Stimulated activated CD4-positive, alpha-beta T cell treated with anti-CD3 and anti-CD28 coated beads, Interleukin-12 subunit alpha, Interleukin-12 subunit beta, amount 100 ng/mL, for 48 hours (primary cell): ENCODE data around the gene SOX9.

Source experiments
- DNase-seq, 3 donors: peaks; one replicate each; pipeline ENCODE4 v3.0.0-alpha.2; 2020; ENCODE audit warnings: low read depth in 2 of 3, low spot score in 1 of 3

Gene SOX9

DNA sequence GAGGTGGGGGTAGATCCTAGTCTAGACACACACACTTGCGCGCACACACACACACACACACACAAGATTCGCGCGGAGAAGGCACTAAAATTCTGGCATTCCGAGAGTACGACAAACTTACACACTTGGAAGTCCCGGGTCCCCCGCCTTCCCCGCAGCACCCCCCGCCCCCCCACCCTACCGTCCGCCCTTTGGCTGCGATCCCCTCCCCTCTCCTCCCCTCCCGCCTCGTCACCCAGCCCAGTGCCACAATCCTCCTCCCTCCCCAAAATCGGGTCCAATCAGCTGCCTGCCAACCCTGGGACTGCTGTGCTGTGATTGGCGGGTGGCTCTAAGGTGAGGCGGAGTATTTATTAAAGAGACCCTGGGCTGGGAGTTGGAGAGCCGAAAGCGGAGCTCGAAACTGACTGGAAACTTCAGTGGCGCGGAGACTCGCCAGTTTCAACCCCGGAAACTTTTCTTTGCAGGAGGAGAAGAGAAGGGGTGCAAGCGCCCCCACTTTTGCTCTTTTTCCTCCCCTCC is at the start of gene SOX9:
Gene SOX9 (plus strand): TSS at position 379 of the 522 bp plus-strand sequence. CDS start 372 bp downstream, outside the sequence.
- no peak for DNase-seq

DNA sequence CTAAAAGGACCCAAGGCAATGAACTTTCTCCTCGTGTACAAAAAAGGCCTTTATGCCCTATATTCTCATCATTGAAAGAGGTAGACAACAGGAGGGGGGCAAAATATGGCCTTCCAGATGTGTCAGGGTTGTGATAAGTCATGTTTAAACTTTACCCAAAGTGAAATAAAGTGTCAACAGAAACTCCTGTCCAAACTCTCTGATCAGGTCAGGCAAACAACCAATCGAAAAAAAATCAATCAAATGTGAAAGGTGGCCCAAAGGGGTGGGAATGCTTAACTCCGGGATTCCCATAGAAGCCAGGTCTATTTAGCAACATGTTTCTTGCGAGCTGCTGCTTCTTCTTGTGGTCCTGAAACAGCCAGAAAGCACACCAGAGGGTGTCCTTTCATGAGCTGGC is 49.5 kb upstream of the SOX9 start:
- DNase-seq, result no peak

DNA sequence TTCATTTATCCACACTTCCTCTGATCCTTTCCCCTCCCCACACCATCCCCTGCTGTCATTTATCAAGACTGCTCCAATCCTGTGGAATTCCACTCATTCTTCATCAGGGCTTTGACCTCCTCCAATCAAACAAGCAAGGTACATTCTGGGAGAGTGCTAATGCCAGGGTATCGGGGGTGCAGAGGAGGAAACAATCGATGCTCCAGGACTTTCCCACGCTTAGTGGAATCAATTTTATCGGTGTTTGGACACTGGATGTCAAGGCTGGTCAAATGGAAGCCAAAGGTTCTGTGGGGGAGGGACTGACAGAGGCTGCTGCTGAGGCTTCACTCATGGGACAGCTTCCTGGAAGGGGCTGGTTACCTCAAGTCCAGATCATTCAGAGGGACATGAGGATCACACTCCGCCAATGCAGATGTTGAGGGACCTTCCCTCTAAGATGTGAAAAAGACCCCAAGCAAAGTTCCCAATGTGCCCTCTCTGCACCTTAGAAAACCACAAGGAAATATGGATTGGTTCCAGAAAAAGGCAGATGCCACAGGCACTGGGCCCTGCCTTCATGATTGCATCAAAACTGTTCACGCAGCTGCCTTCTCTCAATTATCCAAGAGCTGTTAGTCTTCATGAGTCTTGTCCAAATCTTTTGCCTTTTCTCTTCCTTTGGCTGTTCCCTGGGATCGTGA is 44.7 kb upstream of the SOX9 start:
- no peak for DNase-seq

DNA sequence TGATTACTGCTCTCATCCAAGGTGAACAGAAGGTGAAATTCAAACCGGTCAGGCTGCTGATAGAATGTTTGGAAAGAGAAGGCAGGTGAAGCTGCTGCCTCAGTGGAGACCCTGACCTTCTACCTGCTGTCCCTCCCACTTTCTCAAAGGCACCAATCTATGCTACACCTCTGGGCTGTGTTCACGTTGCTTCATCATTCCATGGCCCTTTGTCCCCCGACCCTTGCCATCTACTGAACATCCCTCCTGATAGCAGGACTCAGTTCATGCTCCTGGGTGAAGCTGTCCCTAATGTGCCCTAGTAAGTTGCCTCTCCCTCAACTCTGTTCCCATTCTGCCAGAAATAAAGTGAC is 44.2 kb upstream of the SOX9 start:
- no peak for DNase-seq

DNA sequence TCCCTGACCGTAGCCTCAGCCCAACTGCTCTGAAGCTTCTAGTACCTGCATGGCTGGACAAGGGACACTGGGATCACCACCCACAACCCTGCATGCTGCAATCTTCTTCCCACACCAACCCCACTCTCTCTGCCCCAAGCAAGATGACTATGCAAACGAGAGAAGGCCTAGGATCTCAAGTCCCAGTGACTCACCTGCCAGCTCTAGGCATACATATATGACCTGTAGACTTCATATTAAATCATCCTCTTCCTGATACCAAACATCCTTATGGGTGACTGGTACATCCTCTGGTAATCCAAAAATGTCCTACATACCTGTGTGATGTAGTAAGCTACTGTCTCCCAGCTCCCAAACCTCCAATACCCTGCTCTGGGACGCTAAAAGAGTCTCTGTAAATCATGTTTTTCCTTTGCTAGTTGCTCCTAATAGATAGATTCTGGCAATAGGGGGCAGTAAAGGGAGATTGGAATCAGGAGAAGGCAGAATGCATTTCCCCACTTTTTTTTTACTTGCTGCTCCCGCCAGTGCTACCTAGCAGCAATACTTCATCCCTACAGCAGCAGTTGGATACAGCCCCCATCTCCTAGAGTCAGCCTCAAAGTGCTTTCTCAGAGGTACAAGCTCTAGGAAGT is 43.4 kb upstream of the SOX9 start:
- DNase-seq, result no peak

- no peak for DNase-seq
Measured at GRCh38 chr17:72079700-72080099, 41.1 kb upstream of the SOX9 start.

DNA sequence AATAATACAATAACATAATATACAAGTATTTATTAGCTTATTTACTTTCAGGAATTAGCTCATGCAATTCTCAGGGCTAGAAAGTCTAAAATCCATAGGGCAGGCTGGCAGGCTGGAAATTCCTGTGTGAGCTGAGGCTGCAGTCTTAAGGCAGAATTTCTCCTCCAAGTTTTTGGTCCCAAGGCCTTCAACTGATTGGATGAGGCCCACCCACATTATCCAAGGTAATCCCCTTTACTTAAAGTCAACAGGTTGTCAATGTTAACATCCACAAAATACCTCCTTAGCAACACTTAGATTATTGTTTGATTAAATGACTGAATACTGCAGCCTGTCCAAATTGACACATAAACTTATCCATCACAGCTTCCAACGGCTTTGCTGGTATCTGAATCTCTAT is 32.9 kb upstream of the SOX9 start:
- DNase-seq, result no peak

DNA sequence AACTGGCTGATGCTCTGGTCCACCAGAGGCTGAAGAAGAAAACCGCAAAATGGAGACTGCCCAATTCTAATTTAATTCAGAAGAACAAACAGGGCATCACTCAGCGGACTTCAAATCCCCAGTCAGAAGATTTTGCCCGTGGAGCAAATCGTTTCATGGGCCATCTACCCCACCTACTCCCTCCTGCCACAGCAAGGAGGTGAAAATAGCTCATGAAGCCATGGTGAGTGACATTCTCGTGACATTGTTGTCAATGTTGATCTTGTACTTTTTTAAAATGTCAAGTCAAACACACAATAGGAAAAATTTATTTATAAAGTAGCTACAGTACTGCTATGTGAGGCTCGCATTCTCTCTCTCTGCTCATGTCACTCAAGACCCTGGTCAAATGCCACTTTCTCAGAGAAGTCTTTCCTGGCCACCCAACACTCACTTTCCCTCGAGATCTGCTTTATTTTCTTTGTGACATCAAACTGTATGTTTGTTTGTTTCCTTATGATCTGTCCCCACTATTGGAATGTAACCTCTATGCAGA is 31.3 kb upstream of the SOX9 start:
- no peak for DNase-seq

- no peak for DNase-seq
Measured at GRCh38 chr17:72090108-72090507, 30.7 kb upstream of the SOX9 start.

- DNase-seq, result no peak
Measured at GRCh38 chr17:72092710-72093322, 28.0 kb upstream of the SOX9 start.

DNA sequence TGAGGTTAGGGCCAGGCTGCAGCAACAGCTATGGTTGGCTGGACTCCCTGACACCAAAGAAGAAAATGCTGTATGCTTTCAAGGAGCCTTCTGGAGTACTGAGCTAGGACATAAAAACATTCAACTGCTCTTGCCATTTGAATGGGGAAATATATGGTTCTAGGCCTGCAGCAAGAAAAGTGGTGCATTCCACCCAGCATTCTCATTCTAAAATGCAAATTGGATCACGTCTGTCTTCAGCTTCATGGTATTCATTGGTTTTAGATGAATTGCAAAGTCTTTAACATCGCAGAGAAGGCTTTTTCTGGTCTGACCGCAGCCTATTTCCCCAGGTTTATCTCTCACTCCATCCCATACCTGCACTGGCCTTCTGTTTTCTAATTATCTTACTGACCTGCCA is 27.1 kb upstream of the SOX9 start:
- DNase-seq, result no peak

DNA sequence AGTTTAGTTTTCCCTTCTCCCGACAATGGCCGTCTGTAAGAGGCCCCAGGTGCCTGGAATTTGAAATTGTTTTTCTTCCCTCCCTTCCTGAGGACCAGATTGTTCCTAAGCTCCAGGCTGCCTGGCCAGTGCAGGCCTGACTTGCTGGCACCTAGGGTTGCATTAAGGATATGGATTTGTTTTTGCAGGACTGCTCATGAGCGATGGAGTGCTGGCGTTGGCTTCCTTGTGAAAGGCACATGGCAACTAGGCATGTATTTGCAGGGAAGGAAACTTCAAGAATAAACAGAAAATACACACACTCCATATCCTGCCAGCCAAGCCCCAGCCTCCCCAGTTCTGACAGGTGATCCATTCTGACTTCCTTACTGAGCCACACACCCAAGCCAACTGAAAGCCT is 25.5 kb upstream of the SOX9 start:
- no peak for DNase-seq

DNA sequence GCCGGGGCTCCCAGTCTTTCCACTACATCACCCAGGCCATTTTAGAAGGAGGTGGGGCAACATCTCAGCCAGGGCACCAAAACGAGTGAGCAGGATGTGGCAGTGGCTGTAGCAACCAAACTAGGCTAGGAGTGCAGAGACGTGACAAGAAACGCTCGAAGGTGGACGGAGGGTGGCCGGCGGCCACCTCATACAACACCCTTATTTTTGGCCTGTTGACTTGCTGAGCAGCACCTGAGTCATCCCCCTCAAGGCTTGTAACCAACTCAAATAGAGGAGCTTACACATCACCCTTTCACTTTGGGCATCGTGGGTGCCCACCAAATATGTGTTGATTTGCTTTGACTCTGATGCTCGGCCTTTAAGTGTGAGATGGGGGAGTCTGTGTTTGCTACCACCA is 23.7 kb upstream of the SOX9 start:
- DNase-seq, result no peak

GRCh38 chr17:72099919-72100318 is 20.9 kb upstream of the SOX9 start:
- no peak for DNase-seq

GRCh38 chr17:72100470-72100869 is 20.4 kb upstream of the SOX9 start:
- no peak for DNase-seq

DNA sequence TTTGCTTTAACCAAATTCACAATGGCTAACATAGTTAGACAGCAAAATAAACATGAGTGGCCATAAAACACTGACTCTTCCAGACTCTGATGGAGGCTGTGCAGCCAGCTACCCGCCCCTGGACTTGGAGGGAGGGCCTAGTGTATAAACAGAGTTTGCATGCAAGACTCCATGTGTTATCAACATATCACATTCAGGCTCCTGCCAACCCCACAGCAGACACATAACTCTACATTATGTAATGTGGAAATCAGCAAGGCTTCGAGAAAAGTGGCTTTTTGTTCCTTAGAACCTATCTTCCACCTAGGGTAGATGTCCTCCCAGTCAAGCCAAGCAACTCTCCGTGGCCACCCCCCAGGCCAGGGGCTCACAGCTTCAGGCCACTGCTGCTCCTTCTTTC is 19.3 kb upstream of the SOX9 start:
- DNase-seq, result no peak

DNA sequence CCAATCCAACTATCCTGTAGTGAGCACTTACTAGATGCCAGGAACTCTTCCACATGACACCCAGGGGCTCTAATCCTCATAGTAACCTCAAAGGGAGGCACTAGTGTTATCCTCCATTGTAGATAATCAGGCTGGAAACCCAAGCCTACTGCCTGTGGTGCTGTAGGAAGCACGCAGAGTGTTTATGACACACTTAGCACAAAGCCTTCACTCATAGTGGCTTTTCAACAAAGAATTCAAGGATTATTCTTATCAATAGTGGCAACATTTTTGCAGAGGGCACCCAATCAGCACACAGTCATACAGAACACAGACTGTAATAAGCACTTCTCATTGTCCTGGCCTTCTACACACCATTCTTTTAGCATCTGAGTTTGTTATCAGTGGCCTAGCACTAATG is 18.5 kb upstream of the SOX9 start:
- DNase-seq, result no peak

DNA sequence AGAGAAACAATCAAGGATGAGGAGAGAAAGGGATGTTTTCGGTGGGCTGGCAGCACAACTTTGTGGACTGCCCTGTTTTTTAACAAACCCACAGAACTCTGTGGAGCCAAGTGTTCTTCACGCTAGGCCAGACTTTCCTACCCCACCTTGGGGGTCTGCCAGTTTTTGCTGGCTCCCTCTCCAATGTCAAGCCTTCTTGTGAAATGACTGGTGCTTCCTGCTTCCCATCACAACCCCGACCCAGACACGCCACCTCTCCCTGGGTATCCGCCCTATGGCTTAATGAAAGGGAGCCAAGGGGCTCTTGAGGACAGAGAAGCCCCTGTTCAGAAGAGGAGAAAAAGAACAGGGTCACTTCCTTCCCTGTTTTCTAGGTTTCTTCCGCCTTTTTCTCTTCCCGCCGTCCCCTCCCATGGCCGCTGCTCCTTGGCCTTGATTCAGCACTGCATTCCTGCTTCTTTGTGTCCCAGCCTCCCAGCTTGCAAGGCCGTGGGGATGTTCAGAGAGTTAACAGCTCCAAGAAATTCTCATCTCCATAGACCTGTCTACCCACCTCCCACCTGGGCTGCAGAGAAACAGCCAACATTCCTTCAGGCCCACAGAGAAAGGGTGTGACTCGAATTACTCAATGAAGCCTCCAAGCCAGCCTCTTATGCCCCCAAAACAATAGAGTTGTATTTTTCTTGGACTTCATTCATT is 16.5 kb upstream of the SOX9 start:
- DNase-seq, result no peak

DNA sequence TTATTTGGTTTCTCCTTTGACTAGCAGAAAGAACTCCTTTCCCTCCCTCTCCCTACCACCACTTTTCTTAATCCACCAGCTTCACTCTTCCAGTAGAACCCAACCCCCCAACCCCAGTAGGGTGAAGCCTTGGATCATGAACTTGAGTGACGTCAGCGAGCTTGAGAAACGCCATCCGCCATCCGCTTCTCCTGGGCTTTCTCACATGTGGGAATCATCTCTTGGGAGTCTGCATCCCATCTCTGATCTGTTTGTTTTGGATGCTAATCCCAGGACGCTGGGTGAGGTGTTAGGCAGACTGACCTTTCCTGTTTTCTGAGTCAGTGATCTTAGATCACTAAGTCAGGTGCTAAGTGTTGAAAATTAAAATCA is 16.0 kb upstream of the SOX9 start:
- no peak for DNase-seq

DNA sequence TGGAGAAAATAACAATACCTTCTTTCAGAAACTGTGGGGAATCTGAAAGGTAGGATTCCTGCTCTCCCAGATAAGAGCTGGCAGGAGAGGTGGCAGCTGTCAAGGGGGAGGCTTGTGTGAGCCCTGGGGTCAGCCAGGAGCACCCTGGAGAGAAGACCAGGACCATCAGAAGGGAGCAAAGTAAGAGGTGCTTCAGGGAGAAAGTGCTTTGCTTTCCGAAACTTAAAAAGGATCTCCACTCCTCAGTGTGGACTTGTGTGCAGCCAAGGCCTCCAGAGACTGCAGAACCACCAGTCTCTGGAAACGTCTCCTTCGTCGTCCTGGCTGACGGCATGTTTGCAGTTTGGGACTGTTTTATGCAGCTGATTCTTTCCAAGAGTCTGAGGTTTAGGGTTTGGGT is 13.7 kb upstream of the SOX9 start:
- no peak for DNase-seq

DNA sequence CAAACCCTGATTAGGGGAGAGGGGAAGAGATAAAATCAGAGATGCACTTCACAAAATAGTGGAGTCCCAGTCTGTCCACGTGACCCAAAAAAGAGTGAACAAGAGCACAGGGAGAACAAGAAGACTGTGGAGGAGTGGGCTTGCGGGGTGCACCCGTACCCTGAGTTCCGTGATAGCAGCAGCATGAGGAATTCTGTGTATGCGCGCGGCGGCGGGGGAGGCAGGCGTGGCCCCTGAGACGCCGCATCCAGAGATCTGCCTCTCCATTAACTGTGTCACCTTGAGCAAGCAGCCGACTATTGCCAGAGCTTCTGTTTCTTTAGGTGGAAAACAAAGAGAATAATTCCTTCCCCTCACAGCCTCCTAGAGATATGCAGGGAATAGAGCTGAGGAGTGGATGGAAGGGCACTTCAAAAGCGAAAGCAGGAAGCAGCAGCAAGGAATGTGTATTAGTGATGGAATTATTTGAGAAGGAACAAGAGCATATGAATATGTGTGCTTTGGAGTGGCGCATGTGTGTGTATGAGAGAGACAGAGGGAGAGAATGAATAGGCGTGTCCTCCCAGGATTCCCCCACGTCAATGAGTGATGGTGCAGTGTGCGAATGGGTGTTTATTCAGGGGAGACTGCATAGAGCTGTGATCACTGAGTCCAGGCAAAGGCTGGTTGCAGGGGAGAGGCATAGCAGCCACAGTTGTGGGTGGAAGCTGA is 10.4 kb upstream of the SOX9 start:
- no peak for DNase-seq
